GM18858 (cell line): Measurements from ENCODE around the gene SIL1.
"Not testable (repeated sequence)": the region's sequence is repeated elsewhere in the genome, so short reads cannot be mapped to it uniquely, and the experiment has no call there.

Experiments used
- ATAC-seq: cut with Tn5 transposase; IDR thresholded peaks from one replicate; pipeline ENCODE4 v1.9.1; 2021; ENCODE audit not compliant: unreplicated experiment

Gene SIL1

GRCh38 chr5:139038613-139039305 lies 159.4 kb downstream of the SIL1 start:
- ATAC-seq: no peak

DNA sequence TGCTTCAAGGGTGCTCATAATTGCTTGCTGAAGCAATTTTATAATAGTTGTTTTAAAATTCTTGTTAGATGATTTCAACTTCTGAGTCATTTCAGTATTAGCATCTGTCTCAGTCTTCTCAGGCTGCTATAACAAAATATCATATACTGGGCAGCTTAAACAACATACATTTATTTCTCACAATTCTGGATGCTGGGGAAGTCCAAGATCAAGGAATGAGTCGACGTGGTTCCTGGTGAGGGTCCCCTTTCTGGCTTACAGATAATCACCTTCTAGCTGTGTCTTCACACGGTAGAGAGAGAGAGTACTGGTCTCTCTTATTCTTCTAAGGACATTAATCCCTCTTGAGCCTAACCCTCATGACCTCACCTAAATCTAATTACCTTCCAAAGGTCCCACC lies 160.4 kb downstream of the SIL1 start:
- no peak for ATAC-seq

GRCh38 chr5:139036332-139036731 lies 161.8 kb downstream of the SIL1 start:
- not testable (repeated sequence) for ATAC-seq

DNA sequence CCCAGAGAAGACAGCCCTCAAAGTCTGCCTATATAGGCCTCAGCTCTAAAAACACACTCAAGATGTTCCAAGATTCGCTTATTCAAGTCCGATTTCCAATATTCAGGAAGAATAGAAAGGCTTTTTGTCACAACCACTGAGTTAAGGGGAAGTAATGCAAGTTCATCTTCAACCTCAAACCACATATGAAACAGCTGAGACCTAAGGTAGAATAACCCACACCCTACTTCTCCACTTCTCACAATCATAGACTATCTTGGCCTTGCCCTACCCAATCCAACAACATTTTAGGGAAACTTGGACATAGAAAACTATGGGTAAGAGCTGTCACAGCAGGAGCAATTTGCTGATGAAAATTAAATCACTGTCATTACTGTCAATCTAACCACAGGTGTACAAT lies 171.0 kb downstream of the SIL1 start:
- ATAC-seq: no peak

GRCh38 chr5:139025651-139026050 lies 172.5 kb downstream of the SIL1 start:
- no peak for ATAC-seq

- ATAC-seq: no peak
Observed at GRCh38 chr5:139023286-139023685, 174.9 kb downstream of the SIL1 start.

GRCh38 chr5:139022528-139022927 lies 175.6 kb downstream of the SIL1 start:
- ATAC-seq: no peak

DNA sequence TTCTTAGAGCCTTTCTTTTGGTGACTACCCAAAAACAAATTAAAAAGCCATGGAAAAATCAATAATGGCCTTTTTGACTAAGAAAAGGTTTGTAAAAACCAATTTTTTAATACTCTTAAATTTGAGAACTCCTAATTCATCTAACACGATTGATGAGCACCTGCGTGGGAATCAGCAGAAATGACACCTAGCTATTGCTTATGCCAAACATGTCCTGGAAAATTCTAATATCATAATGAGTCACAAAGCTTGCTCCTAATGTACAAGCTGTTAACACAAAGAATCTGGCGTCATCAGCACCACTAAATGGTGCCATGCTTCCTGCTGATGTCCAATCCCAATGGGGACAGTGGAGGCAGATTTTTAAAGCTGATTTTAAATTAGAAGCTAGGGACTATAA lies 176.8 kb downstream of the SIL1 start:
- ATAC-seq: no peak

DNA sequence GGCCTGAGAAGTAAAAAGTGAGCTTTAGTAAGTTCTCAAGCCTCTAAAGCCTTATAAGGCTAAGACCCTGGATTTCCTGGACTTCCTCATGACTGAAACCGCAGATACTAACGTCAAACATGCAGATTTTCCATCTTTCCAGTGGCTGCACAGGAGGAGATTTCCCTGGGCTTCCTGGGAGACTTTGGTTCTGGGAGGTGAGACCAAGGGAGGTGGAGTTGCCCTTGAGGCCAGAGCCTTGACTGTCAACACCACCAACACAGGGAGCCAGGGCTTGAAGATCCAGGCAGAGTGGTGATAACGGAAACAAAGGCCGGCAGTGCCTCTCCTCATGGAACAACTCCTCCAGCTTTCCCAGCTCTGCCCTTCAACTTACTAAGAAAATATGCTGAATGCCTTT lies 178.3 kb downstream of the SIL1 start:
- no peak for ATAC-seq

GRCh38 chr5:139019211-139019610 lies 179.0 kb downstream of the SIL1 start:
- no peak for ATAC-seq

DNA sequence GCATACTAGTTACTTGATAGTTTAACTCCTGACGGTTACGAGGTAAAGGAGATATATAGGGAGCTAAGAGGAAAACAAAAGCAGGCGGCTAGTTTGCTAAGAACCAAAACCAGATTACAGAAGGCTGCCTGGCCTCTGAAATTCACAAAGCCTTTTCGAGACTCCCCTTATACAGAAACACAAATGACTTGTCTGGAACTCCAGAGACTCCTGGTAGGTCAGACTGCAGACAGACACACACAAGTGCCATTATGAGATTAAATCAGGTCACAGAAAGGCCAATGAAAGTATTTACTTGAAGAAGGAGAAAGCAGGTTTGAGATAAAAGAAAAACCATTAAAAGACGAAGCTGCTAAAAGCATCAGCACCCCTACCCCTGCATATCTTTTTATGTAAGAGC lies 180.5 kb downstream of the SIL1 start:
- no peak for ATAC-seq

- no peak for ATAC-seq
Observed at GRCh38 chr5:139016186-139016585, 182.0 kb downstream of the SIL1 start.

- no peak for ATAC-seq
Observed at GRCh38 chr5:139014726-139015125, 183.4 kb downstream of the SIL1 start.

GRCh38 chr5:139012176-139012575 lies 186.0 kb downstream of the SIL1 start:
- no peak for ATAC-seq

- not testable (repeated sequence) for ATAC-seq
Observed at GRCh38 chr5:139011156-139011555, 187.0 kb downstream of the SIL1 start.

DNA sequence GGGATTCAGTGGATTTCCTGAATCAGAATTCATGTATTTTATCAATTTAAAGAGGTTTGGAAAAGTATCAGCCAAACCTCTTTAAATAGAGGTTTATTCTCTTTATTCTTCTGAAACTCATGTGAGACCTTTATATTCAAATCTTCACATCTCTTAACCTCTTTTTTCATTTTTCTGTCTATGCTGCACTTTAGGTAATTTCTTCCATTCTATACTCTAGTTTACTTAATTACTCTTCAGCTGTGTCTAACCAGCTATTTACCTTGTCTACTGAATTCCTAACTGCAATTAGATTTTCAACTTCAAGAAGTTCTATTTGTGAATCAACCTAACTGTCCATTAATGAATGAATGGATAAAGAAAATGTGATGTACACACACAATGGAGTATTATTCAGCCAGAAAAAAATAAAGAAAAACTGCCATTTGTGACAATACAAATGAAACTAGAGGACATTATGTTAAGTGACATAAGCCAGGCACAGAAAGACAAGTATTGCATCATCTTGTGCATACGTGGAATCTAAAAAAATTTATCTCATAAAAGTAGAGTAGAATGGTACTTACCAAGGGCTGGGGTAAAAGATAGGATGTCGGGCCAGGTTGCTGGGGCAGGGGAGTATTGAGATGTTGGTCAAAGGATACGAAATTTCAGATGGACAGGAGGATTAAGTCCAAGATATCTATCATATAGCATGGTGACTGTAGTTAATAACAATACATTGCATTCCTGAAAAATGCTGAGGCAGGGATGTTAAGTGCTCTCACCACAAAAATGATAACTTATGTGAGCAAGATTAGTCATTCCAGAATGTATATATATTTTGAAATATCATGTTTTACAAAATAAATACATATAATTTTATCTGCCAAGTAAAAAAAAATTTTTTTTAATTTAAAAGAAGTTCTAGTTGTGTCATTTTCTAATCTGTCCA lies 193.5 kb downstream of the SIL1 start:
- no peak for ATAC-seq

DNA sequence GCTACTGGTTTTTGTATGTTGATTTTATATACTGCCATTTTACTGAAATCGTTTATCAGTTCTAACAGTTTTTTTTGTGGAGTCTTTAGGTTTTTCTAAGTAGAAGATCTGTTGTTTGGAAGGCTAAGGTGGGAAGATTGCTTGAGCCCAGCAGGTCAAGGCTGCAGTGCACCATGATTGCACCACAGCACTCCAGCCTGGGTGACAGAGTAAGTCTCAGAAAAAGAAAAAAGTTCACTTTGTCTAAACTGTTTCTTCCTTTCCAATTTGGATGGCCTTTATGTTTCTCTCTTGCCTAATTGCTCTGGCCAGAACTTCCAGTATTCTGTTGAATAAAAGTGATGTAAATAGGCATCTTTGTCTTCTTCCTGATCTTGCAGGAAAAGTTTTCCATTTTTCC lies 198.5 kb downstream of the SIL1 start:
- ATAC-seq: no peak

- ATAC-seq: no peak
Observed at GRCh38 chr5:138998521-138998920, 199.6 kb downstream of the SIL1 start.

DNA sequence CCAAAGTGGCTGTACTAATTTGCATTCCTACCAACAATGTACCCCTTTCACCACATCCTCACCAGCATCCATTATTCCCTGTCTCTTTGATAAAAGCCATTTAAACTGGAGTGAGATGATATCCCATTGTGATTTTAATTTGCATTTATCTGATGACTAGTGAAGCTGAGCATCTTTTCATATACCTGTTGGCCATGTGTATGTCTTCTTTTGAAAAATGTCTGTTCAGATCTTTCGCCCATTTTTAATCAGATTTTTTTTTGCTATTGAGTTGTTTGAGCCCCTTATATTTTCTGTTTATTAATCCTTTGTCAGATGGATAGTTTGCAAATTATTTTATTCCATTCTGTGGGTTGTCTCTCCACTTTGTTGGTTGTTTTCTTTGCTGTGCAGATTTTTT lies 202.0 kb downstream of the SIL1 start:
- no peak for ATAC-seq

DNA sequence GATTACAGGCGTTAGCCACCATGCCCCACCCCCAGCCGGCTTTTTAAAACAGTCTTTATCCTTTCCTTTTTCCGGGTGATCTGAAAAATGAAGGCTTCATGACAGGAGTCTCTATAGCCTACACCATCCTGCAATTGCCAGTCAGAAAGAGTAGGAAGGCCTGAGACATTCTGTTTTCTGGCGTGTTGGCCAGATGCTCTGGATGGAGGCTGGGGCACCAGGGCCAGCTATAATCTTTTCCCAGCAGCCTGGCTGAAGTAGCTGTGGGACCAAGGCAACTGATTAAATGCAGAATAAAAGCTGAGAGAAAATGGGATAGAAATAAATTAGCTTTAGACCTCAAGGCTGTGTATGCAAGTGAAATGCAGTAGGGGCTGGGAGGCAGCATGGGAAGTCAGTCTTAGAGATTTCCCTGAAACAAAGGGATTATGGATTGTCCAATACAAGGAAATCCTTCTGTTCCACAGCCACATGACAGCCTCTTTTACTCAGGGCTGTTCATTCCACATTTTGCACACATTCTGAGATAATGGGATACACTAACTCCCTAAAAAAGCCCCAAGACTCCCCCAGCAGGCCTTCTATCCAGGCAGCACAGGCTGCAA lies 207.1 kb downstream of the SIL1 start:
- no peak for ATAC-seq

DNA sequence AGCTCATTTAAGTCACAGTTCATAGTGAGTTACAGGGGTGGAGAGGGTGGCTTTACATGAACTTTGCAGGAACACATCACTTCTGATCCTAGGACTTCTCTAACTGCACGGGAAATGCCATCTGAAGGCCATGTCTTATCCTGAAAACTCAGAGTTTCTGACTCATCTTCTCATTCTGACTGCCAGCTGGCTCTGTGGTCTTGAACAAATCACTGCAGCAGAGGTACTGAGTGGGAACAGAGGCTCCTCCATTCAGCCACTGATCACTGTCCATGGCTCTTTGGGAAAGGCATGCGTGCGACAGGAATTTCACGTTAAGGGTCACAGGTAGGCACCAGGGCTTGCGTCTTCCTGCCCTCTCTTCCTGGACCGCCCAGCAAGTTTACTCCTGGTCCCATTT lies 208.4 kb downstream of the SIL1 start:
- no peak for ATAC-seq
